ENCODE measurements around the gene ADGRD1. TPM values are rescaled to one million over a fixed set of nuclear protein-coding genes. Genes with fewer than 3 reads are reported as not detected.

Gene ADGRD1
- polyA plus RNA-seq, 3 donors = 4.7 to 17.9 (median 4.9) TPM

- no peaks in the 10 kb centered on the region for H3K79me2 ChIP-seq (ENCODE audit: insufficient read depth, low read length)
- H3K9ac ChIP-seq (ENCODE audit: insufficient read depth, low read length, poor library complexity, severe bottlenecking) = no peak overlapping the region
- Mint-ChIP-seq H3K9me3 (peaks cover 0 to 3% (median 2%) of the 10 kb centered on the region in 7 donors), H3K27ac (no peak overlapping the region), H3K4me1 (peaks cover 7% of the 10 kb centered on the region), H3K4me3 (no peak overlapping the region), H3K36me3 (no peaks in the 10 kb centered on the region), H3K27me3 (ENCODE audit: low read depth in 3 of 3) (peaks cover 3 to 10% (median 6%) of the 10 kb centered on the region in 3 donors)
- no peaks in the 10 kb centered on the region for H3K9me3 ChIP-seq (replicated peaks in 1 of 2; ENCODE audit: control insufficient read depth in 1 of 2, insufficient read depth in 1 of 2, low read length in 2 of 2)
- no peak overlapping the region for H3K4me3 ChIP-seq (replicated peaks in 1 of 3; ENCODE audit: low read depth in 2 of 3, low read length in 3 of 3)
- no peak overlapping the region for H3K27ac ChIP-seq (ENCODE audit: low read depth in 1 of 2, low read length in 2 of 2)
- no peak overlapping the region for H2AFZ ChIP-seq (ENCODE audit: insufficient read depth, low read depth, low read length, poor library complexity, severe bottlenecking)
- H3K4me1 ChIP-seq (ENCODE audit: control insufficient read depth in 1 of 2, insufficient read depth in 2 of 2, low read length in 2 of 2) = peaks cover 0 to 7% of the 10 kb centered on the region in 2 donors
- intact Hi-C loops (cut with micrococcal nuclease) = no loop called here
- TF ChIP-seq CTCF (IDR thresholded peaks at IDR 0.05) = no peak
- H3K4me2 ChIP-seq (replicated peaks; ENCODE audit: extremely low read depth, low read length, poor library complexity, severe bottlenecking) = no peak overlapping the region
- DNase-seq = no peak
- H4K20me1 ChIP-seq (ENCODE audit: insufficient read depth, low read length) = peaks cover 24% of the 10 kb centered on the region
- 94% methylated on average over 20 of the region's 21 CpGs for WGBS (ENCODE audit: insufficient coverage)
- H3K36me3 ChIP-seq (replicated peaks in 1 of 2; ENCODE audit: control insufficient read depth in 1 of 2, insufficient read depth in 2 of 2, low read length in 2 of 2) = no peaks in the 10 kb centered on the region
- H3K27me3 ChIP-seq (ENCODE audit: control insufficient read depth in 2 of 2, insufficient read depth in 2 of 2, low read length in 2 of 2) = no peaks in the 10 kb centered on the region
Measured at GRCh38 chr12:131043401-131043871, 89.7 kb downstream of the ADGRD1 start.

- Mint-ChIP-seq H3K27me3 (ENCODE audit: low read depth in 3 of 3) (peaks cover 3 to 9% (median 6%) of the 10 kb centered on the region in 3 donors), H3K9me3 (peaks cover 0 to 3% (median 2%) of the 10 kb centered on the region in 7 donors), H3K36me3 (no peaks in the 10 kb centered on the region), H3K27ac (no peak overlapping the region), H3K4me3 (no peak overlapping the region), H3K4me1 (peaks cover 7% of the 10 kb centered on the region)
- 96% methylated on average over 12 of the region's 15 CpGs for WGBS (ENCODE audit: insufficient coverage)
- Histone ChIP-seq H3K79me2 (ENCODE audit: insufficient read depth, low read length) (no peaks in the 10 kb centered on the region), H3K9me3 (replicated peaks in 1 of 2; ENCODE audit: control insufficient read depth in 1 of 2, insufficient read depth in 1 of 2, low read length in 2 of 2) (no peaks in the 10 kb centered on the region), H3K4me3 (replicated peaks in 1 of 3; ENCODE audit: low read depth in 2 of 3, low read length in 3 of 3) (no peak overlapping the region), H4K20me1 (ENCODE audit: insufficient read depth, low read length) (peaks cover 28% of the 10 kb centered on the region), H3K4me1 (ENCODE audit: control insufficient read depth in 1 of 2, insufficient read depth in 2 of 2, low read length in 2 of 2) (peaks cover 0 to 7% of the 10 kb centered on the region in 2 donors), H3K36me3 (replicated peaks in 1 of 2; ENCODE audit: control insufficient read depth in 1 of 2, insufficient read depth in 2 of 2, low read length in 2 of 2) (no peaks in the 10 kb centered on the region), H3K4me2 (replicated peaks; ENCODE audit: extremely low read depth, low read length, poor library complexity, severe bottlenecking) (no peak overlapping the region), H3K27me3 (ENCODE audit: control insufficient read depth in 2 of 2, insufficient read depth in 2 of 2, low read length in 2 of 2) (no peaks in the 10 kb centered on the region), H3K27ac (ENCODE audit: low read depth in 1 of 2, low read length in 2 of 2) (no peak overlapping the region), H2AFZ (ENCODE audit: insufficient read depth, low read depth, low read length, poor library complexity, severe bottlenecking) (no peak overlapping the region), H3K9ac (ENCODE audit: insufficient read depth, low read length, poor library complexity, severe bottlenecking) (no peak overlapping the region)
- intact Hi-C loops (cut with micrococcal nuclease) = no loop called here
- TF ChIP-seq CTCF (IDR thresholded peaks at IDR 0.05) = no peak
- DNase-seq = no peak
Measured at GRCh38 chr12:131044136-131044535, 90.4 kb downstream of the ADGRD1 start.
